Measurements from ENCODE around the gene CST9.

DNA sequence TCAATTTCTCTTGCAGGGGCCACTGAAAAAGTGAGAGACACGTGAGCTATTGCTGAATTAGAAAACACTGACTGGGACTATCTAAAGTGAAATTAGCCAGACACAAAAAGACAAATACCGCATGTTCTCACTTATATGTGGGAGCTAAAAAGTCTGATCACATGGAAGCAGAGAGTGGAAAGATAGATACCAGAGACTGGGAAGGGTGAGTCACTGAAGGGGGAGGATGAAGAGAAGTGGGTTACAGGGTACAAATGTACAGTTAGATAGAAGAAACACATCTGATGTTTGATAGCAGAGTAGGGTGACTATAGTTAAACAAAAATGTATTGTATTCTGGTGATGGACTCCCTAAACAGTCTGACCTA lies 18.6 kb upstream of the CST9 start:
- TF ChIP-seq, protein P1, sequence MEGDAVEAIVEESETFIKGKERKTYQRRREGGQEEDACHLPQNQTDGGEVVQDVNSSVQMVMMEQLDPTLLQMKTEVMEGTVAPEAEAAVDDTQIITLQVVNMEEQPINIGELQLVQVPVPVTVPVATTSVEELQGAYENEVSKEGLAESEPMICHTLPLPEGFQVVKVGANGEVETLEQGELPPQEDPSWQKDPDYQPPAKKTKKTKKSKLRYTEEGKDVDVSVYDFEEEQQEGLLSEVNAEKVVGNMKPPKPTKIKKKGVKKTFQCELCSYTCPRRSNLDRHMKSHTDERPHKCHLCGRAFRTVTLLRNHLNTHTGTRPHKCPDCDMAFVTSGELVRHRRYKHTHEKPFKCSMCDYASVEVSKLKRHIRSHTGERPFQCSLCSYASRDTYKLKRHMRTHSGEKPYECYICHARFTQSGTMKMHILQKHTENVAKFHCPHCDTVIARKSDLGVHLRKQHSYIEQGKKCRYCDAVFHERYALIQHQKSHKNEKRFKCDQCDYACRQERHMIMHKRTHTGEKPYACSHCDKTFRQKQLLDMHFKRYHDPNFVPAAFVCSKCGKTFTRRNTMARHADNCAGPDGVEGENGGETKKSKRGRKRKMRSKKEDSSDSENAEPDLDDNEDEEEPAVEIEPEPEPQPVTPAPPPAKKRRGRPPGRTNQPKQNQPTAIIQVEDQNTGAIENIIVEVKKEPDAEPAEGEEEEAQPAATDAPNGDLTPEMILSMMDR (IDR thresholded peaks at IDR 0.05; ENCODE audit: low read depth, low read length) = no peak
- TF ChIP-seq EZH2phosphoT487 (IDR thresholded peaks at IDR 0.05; ENCODE audit: low read depth) = no peak
